Osteoblast (primary cell): ENCODE results near the gene APRT. TPM values are rescaled to one million over a fixed set of nuclear protein-coding genes. Genes with fewer than 3 reads are reported as not detected.

Experiments used
- DNase-seq: peaks from one replicate; pipeline ENCODE4 v3.0.0; 2011; ENCODE audit warnings: low spot score, mixed read lengths; ENCODE audit not compliant: insufficient read length; ENCODE audit errors: missing footprints
- H2AFZ ChIP-seq: 2 replicates; pipeline ENCODE4 v1.6.0; 2011; ENCODE audit warnings: mild to moderate bottlenecking, low read length
- H3K27ac ChIP-seq: 2 replicates; pipeline ENCODE4 v1.5.1; 2011; ENCODE audit warnings: mild to moderate bottlenecking, low read depth, low read length, moderate library complexity
- H3K27me3 ChIP-seq: 2 replicates; pipeline ENCODE4 v1.6.0; 2012; ENCODE audit warnings: mild to moderate bottlenecking, control low read depth, inconsistent platforms, low read length, moderate library complexity; ENCODE audit not compliant: insufficient read depth
- H3K36me3 ChIP-seq: 2 replicates; pipeline ENCODE4 v1.5.1; 2011; ENCODE audit warnings: mild to moderate bottlenecking, low read length, control low read depth, moderate library complexity; ENCODE audit not compliant: insufficient read depth
- H3K4me1 ChIP-seq: 2 replicates; pipeline ENCODE4 v1.5.1; 2011; ENCODE audit warnings: mild to moderate bottlenecking, low read length, control low read depth, moderate library complexity; ENCODE audit not compliant: insufficient read depth
- H3K4me2 ChIP-seq: 2 replicates; pipeline ENCODE4 v1.6.0; 2011; ENCODE audit warnings: mild to moderate bottlenecking, low read length; ENCODE audit not compliant: insufficient read depth
- H3K4me3 ChIP-seq: fragments of 200-600 bp; sonication (generic); 3 replicates; pipeline ENCODE4 v1.5.1; 2012; ENCODE audit warnings: mild to moderate bottlenecking, low read length, inconsistent platforms; ENCODE audit not compliant: insufficient read depth
- H3K79me2 ChIP-seq: 2 replicates; pipeline ENCODE4 v1.6.0; 2012; ENCODE audit warnings: mild to moderate bottlenecking, low read length, control low read depth, inconsistent platforms; ENCODE audit not compliant: insufficient read depth
- H3K9me3 ChIP-seq: 2 replicates; pipeline ENCODE4 v1.5.1; 2011; ENCODE audit warnings: low read depth, low read length, control low read depth
- H4K20me1 ChIP-seq: 2 replicates; pipeline ENCODE4 v1.6.0; 2012; ENCODE audit warnings: mild to moderate bottlenecking, low read length, control low read depth; ENCODE audit not compliant: insufficient read depth
- total RNA-seq: library from RNA; depleted of rRNA; stranded (reverse); fragments of >200 nt; gene quantifications from 2 replicates; pipeline ENCODE4 v1.2.3, GENCODE V29; 2012
- TF ChIP-seq, protein P1 (sequence below): IDR thresholded peaks from 2 replicates; pipeline ENCODE4 v1.5.1; 2011; ENCODE audit warnings: mild to moderate bottlenecking, low read depth, low read length, moderate library complexity; ENCODE audit errors: extremely low read depth

The APRT gene
- total RNA-seq, 1 donor = 53.6 TPM

DNA sequence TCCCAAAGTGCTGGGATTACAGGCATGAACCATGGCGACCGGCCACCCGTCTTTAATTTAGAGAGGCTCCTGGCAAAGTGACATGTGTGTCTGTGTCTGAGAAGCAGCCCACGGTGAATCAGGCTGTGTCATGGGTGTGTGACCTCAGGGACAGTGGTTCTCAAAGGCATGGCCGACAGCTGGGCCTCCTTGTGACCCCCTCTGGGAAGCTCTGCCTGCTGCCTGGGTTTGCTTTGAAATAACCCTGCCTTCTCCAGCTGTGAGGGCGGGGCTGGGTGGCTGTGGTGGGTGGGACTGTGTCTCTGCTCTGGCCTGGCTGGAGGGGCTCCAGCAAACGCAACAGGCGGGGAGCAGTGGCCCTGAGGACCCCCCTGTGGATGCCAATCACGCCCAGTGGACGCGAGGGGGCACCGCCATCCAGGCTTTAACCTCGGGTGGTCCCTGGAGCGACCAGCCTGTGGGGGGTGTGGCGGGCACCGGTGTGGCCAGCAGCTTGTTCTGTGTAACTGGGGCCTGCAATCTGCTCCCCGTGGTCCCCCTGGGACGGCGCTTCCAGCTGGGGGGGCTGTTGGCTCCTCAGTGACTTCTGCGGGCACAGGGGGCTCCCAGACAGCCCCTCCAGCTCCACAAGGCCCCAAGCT, 8.8 kb upstream of the APRT start:
- TF ChIP-seq, protein P1, sequence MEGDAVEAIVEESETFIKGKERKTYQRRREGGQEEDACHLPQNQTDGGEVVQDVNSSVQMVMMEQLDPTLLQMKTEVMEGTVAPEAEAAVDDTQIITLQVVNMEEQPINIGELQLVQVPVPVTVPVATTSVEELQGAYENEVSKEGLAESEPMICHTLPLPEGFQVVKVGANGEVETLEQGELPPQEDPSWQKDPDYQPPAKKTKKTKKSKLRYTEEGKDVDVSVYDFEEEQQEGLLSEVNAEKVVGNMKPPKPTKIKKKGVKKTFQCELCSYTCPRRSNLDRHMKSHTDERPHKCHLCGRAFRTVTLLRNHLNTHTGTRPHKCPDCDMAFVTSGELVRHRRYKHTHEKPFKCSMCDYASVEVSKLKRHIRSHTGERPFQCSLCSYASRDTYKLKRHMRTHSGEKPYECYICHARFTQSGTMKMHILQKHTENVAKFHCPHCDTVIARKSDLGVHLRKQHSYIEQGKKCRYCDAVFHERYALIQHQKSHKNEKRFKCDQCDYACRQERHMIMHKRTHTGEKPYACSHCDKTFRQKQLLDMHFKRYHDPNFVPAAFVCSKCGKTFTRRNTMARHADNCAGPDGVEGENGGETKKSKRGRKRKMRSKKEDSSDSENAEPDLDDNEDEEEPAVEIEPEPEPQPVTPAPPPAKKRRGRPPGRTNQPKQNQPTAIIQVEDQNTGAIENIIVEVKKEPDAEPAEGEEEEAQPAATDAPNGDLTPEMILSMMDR = no peak

DNA sequence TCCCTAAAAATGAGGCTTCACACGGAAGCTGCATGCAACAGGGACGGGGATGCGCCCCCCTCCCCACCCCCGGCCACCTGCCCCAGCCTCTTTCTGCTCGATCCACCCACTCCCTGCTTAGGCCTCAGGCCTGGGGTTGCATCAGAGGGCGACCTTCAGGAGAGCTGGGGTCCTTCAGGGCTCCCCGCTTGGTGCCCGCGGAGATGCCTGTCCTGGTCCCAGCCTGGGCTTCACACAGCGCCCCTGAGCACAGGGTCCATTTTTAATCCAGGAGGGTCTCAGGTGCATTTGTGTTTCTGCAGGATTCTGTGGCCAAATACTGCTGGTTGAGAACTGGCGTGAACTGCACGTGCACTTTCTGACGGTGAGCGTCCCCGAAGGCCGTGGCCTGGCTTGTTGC, 7.4 kb upstream of the APRT start:
- Histone ChIP-seq H3K36me3 (no peaks in the 10 kb centered on the region), H3K79me2 (no peaks in the 10 kb centered on the region)
- TF ChIP-seq, protein P1 = no peak

More for the DNA sequence above, 8.8 kb upstream of the APRT start:
- Histone ChIP-seq H3K27ac (no peak overlapping the region), H3K4me1 (no peaks in the 10 kb centered on the region), H3K79me2 (no peaks in the 10 kb centered on the region), H2AFZ (no peak overlapping the region), H3K27me3 (no peaks in the 10 kb centered on the region), H3K4me3 (no peak overlapping the region), H4K20me1 (no peaks in the 10 kb centered on the region), H3K36me3 (no peaks in the 10 kb centered on the region), H3K4me2 (no peak overlapping the region), H3K9me3 (no peaks in the 10 kb centered on the region)
- DNase-seq = no peak

DNA sequence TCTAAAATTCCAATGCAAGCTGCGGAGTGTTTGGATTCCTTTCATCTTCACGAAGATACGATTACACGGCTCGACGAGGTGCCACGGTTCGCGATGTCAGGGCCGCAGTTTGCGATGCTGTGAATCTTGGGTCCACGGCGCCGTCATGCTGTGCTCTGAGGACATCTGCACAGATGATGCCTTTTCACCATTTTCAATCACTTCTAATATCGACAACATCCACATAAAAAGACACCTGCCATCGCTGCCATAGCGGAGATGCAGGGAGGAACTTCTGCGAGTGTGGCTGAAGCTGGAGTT, 6.8 kb upstream of the APRT start:
- Histone ChIP-seq H3K27ac (no peak overlapping the region), H3K4me3 (no peak overlapping the region), H3K27me3 (no peaks in the 10 kb centered on the region), H4K20me1 (no peaks in the 10 kb centered on the region), H2AFZ (no peak overlapping the region), H3K9me3 (no peaks in the 10 kb centered on the region), H3K4me1 (no peaks in the 10 kb centered on the region), H3K79me2 (no peaks in the 10 kb centered on the region), H3K36me3 (no peaks in the 10 kb centered on the region), H3K4me2 (no peak overlapping the region)
- no peak for DNase-seq
- TF ChIP-seq, protein P1 = no peak

More for the DNA sequence above, 7.4 kb upstream of the APRT start:
- H3K9me3 ChIP-seq = no peaks in the 10 kb centered on the region
- no peak overlapping the region for H3K4me2 ChIP-seq
- H2AFZ ChIP-seq = no peak overlapping the region
- no peak overlapping the region for H3K27ac ChIP-seq
- H3K4me3 ChIP-seq = no peak overlapping the region
- DNase-seq = no peak
- H4K20me1 ChIP-seq = no peaks in the 10 kb centered on the region
- H3K27me3 ChIP-seq = no peaks in the 10 kb centered on the region
- no peaks in the 10 kb centered on the region for H3K4me1 ChIP-seq

DNA sequence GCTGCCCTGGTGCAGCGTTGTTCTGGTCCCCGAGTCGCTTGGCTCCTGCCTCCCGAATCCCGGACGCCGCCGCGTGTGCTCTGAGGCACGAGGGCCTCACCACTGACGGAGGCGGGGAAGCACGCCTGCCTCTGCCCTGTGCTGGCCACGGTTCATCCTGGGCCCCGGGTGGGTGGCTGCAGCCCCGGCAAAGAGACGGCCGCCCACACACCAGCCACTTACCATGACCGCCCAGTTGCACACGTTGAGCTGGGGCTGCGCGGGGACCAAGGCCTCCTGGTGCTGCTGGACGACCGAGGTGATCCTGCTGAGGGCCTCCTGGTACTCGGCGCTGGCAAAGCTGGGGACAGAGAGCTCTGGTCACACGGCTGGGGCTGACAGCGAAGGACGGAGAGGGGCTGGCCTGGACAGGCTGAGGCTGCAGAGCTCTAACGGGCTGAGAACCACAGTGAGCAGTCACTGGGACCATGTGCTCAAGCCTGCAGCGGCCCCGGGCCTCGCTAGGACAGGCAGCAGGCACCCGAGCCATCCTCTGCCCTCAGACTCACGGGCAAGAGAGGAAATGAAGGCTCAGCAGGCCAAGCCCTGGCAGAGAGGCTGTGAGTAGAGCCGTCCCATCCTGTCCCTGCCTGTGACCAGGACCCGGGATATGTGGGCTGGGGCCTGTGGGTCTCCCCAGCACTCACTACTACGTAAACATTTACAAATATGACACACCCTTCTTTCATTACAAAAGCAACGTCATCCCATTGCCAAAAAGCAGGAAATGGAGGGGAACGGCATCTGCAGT, 6.3 kb upstream of the APRT start:
- H2AFZ ChIP-seq = no peak overlapping the region
- no peaks in the 10 kb centered on the region for H3K9me3 ChIP-seq
- no peak overlapping the region for H3K27ac ChIP-seq
- H3K27me3 ChIP-seq = no peaks in the 10 kb centered on the region
- H3K4me3 ChIP-seq = no peak overlapping the region
- H4K20me1 ChIP-seq = no peaks in the 10 kb centered on the region
- no peaks in the 10 kb centered on the region for H3K36me3 ChIP-seq
- TF ChIP-seq, protein P1 = no peak
- no peaks in the 10 kb centered on the region for H3K4me1 ChIP-seq
- no peak for DNase-seq
- no peaks in the 10 kb centered on the region for H3K79me2 ChIP-seq
- H3K4me2 ChIP-seq = no peak overlapping the region
